Measurements from ENCODE around the gene PDE2A. TPM values are rescaled to one million over a fixed set of nuclear protein-coding genes. Genes with fewer than 3 reads are reported as not detected.
A peak's percentile ranks its signal among the peaks of the same experiment; 100 is the strongest.

PDE2A gene
- total RNA-seq, 1 donor from 2014 or later, result 19.6 TPM

- no peak overlapping the region for H3K4me3 ChIP-seq
- intact Hi-C loops (cut with micrococcal nuclease), result no loop called here
- H3K4me1 ChIP-seq, result peaks cover 50% of the 10 kb centered on the region
- no peaks in the 10 kb centered on the region for H3K27me3 ChIP-seq (ENCODE audit: low read depth)
- no peak for TF ChIP-seq CTCF (IDR thresholded peaks at IDR 0.05; ENCODE audit: borderline replicate concordance)
- H3K9me3 ChIP-seq (replicated peaks), result no peaks in the 10 kb centered on the region
- H3K36me3 ChIP-seq, result peaks cover 98% of the 10 kb centered on the region
- no peak for DNase-seq
- no peak overlapping the region for H3K27ac ChIP-seq (replicated peaks)
These were observed 21.1 kb upstream of the PDE2A start for GRCh38 chr11:72695354-72695753.

- Histone ChIP-seq H3K4me1 (peaks cover 59% of the 10 kb centered on the region), H3K4me3 (no peak overlapping the region), H3K36me3 (peaks cover 100% of the 10 kb centered on the region), H3K9me3 (replicated peaks) (no peaks in the 10 kb centered on the region), H3K27me3 (ENCODE audit: low read depth) (no peaks in the 10 kb centered on the region), H3K27ac (replicated peaks) (peak overlapping the region; percentile 50)
- peak; percentile 14 for TF ChIP-seq CTCF (IDR thresholded peaks at IDR 0.05; ENCODE audit: borderline replicate concordance)
- no peak for DNase-seq
- intact Hi-C loops (cut with micrococcal nuclease), result no loop called here
These were observed 19.2 kb upstream of the PDE2A start for GRCh38 chr11:72693271-72693968.

DNA sequence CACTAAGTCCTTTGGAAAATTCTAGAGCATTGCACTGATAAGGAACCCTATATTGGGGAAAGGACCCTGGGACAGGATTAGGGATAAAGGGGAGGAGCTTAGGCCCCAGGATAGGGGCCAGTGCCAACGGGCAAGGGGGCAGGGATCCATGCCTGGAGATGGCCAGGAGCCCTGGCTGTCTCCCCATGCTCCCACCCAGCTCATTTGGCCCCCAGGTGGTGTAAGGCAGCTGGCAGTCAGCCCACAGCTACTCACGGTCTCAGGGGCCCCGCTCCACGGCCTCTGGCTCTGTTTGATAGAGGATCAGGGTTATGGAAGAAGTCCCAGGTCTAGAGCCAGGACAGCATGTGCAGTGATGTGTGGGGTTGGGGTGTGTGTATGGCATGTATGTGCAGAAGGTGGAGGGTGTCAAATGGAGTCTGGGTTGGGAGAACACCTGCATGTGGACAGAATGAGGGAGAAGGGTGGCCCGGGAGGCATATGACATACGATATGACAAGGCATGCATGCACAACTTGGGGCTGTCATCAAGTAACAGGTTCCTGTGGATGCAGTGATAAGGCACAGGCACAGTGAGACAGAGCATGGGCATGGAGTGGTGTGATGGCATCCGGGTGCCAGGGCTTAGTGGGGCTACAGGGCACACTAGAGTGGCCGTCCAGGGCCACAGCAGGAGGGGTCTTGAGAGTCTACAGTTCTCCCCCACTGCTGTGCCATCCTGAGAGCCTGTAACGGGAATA is 18.4 kb upstream of the PDE2A start:
- H3K27ac ChIP-seq (replicated peaks), result peak overlapping the region; percentile 50

GRCh38 chr11:72690166-72690565 is 15.9 kb upstream of the PDE2A start:
- Histone ChIP-seq H3K27ac (replicated peaks) (no peak overlapping the region), H3K27me3 (ENCODE audit: low read depth) (no peaks in the 10 kb centered on the region), H3K4me3 (no peak overlapping the region), H3K9me3 (replicated peaks) (no peaks in the 10 kb centered on the region), H3K36me3 (peaks cover 93% of the 10 kb centered on the region), H3K4me1 (peaks cover 82% of the 10 kb centered on the region)
- TF ChIP-seq CTCF (IDR thresholded peaks at IDR 0.05; ENCODE audit: borderline replicate concordance), result no peak
- intact Hi-C loops (cut with micrococcal nuclease), result no loop called here
- no peak for DNase-seq

More for the DNA sequence above, 18.4 kb upstream of the PDE2A start:
- no peak for TF ChIP-seq CTCF (IDR thresholded peaks at IDR 0.05; ENCODE audit: borderline replicate concordance)
- H3K27me3 ChIP-seq (ENCODE audit: low read depth), result no peaks in the 10 kb centered on the region
- H3K4me3 ChIP-seq, result no peak overlapping the region
- no peak for DNase-seq
- H3K4me1 ChIP-seq, result peaks cover 58% of the 10 kb centered on the region
- no peaks in the 10 kb centered on the region for H3K9me3 ChIP-seq (replicated peaks)
- peaks cover 100% of the 10 kb centered on the region for H3K36me3 ChIP-seq
- intact Hi-C loops (cut with micrococcal nuclease), result no loop called here

- peaks cover 94% of the 10 kb centered on the region for H3K4me1 ChIP-seq
- TF ChIP-seq CTCF (IDR thresholded peaks at IDR 0.05; ENCODE audit: borderline replicate concordance), result no peak
- H3K27ac ChIP-seq (replicated peaks), result no peak overlapping the region
- no peak overlapping the region for H3K4me3 ChIP-seq
- DNase-seq, result no peak
- H3K36me3 ChIP-seq, result peaks cover 90% of the 10 kb centered on the region
- H3K9me3 ChIP-seq (replicated peaks), result no peaks in the 10 kb centered on the region
- intact Hi-C loops (cut with micrococcal nuclease), result no loop called here
- H3K27me3 ChIP-seq (ENCODE audit: low read depth), result no peaks in the 10 kb centered on the region
These were observed 14.7 kb upstream of the PDE2A start for GRCh38 chr11:72688929-72689328.
